Endometrial microvascular endothelial cells (primary cell): Measurements from ENCODE around the gene PANK2. TPM values are rescaled to one million over a fixed set of nuclear protein-coding genes. Genes with fewer than 3 reads are reported as not detected.
"Not testable (repeated sequence)": the region's sequence is repeated elsewhere in the genome, so short reads cannot be mapped to it uniquely, and the experiment has no call there.

Experiments used
- in situ Hi-C: cut with HindIII; loops from 2 replicates; pipeline ENCODE4 v1.10.0; 2017; ENCODE audit warnings: low sequenced_read_pairs, low pct_unique_long_range_greater_than_20kb; ENCODE audit errors: inconsistent ontology term
- total RNA-seq: library from RNA; depleted of rRNA; stranded (reverse); fragments of >200 nt; gene quantifications from one replicate; pipeline ENCODE4 v1.2.3, GENCODE V29; 2015; ENCODE audit errors: inconsistent ontology term

Gene PANK2
- 47.3 TPM for total RNA-seq

DNA sequence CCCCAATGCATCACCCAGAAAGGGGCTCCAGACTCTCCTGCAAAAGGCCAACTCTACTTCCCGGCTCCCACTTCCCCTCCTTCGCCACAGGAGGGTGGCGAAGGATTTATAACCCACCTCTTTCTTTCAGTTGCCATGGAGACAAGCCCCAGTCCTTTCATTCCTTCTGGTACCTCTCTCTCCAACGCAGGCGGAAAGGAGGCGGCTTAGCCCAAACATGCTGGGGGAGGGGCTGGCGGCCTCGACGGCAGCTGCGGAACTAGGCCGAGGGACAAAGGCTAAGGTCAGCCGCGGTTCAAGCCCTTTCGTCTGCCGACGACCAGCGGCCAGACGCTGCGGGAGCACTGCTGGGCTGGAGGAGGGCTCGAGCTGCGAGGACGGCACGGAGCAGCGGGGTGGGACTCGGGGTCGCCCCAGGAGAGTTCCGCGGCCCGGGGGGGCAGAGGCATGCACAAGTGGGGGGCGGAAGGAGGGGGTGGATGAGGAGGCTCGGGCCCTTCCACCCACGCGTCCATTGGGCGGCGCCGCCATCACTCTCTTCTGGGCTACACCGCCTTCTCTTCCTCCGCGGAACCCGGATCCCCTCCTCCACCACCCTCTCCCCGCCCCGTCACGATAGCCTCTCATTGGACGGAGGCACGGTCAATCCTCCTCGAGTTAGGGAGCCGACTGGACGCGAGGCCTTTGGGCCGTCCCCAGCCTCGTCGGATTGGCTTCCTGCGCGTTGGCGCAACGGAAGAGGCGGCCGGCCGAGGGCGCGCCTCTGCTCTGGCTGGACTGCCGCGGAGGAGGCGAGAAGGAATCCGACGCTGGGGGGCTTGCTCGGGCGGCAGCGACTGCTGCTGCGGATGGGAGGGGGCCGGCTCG lies at the start of gene PANK2:
Gene PANK2, plus strand, starts transcription at position 766 of the 867 bp plus-strand sequence.
- in situ Hi-C loops = no loop called here

DNA sequence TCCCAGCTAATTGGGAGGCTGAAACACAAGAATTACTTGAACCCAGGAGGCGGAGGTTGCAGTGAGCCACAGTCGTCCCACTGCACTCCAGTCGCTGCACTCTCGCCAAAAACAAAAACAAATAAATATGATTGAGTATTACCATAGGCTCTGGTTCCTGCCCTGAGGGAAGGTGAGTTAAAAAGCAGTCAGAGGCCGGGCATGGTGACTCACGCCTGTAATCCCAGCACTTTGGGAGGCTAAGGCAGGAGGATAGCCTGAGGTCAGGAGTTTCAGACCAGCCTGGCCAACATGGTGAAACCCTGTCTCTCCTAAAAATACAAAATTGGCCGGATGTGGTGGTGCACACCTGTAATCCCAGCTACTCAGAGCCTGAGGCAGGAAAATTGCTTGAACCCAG lies 49.0 kb upstream of the PANK2 start:
- in situ Hi-C loops = not testable (repeated sequence)

DNA sequence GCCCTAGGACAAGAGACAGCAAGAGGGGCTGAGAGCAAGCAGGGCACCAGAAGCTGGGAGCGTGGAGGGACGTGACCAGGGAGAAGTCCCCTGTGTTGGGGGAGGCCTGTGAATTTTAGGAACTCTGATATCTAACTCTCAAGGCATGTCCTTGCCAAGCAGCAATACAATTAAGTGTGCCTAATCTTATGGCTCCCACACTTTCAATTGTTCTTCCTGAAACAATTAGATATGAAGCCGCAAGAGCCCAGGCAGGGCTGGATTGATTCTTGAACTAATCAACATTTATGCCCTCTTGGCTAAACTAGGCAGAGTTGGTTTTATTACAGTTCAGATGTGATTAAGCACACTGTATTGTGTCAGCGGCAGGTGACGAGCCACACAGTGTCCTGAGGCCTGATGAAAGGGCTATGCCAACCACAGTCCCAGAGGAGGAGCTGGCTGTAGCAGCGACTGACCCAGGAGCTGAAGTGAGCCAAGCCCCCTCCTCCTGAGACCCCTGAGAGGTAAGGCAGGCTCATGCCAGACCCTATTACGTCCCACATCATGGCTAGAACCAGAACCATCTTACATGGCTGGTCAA lies 46.7 kb upstream of the PANK2 start:
- in situ Hi-C loops = no loop called here

GRCh38 chr20:3843490-3843889 lies 45.7 kb upstream of the PANK2 start:
- in situ Hi-C loops = no loop called here

DNA sequence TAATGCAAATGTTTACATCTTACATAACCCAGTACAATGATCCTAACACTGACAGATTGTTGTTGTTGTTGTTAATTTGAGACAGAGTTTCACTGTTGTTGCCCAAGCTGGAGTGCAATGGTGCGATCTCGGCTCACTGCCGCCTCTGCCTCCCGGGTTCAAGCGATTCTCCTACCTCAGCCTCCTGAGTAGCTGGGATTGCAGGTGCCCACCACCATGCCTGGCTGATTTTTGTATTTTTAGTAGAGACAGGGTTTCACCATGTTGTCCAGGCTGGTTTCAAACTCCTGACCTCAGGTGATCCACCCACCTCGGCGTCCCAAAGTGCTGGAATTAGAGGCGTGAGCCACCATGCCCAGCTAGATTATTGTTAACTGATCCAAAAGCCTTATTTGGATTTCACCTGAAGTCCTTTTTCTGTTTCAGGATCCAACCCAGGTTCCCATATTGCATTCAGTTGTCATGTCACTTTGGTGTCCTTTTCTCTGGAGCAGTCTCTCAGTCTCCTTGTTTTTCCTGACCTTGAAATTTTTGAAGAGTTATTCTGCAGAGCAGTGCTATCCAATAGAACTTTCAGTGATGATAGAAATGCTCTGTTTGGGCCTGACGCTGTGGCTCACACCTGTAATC lies 45.1 kb upstream of the PANK2 start:
- in situ Hi-C loops = not testable (repeated sequence)

GRCh38 chr20:3846378-3846739 lies 42.8 kb upstream of the PANK2 start:
- in situ Hi-C loops = no loop called here

GRCh38 chr20:3846740-3847428 lies 42.3 kb upstream of the PANK2 start, which contains the start of gene MAVS:
Gene MAVS (plus strand): TSS chr20:3846834. CDS start chr20:3854625, 7,791 bp downstream.
- in situ Hi-C loops = no loop called here

DNA sequence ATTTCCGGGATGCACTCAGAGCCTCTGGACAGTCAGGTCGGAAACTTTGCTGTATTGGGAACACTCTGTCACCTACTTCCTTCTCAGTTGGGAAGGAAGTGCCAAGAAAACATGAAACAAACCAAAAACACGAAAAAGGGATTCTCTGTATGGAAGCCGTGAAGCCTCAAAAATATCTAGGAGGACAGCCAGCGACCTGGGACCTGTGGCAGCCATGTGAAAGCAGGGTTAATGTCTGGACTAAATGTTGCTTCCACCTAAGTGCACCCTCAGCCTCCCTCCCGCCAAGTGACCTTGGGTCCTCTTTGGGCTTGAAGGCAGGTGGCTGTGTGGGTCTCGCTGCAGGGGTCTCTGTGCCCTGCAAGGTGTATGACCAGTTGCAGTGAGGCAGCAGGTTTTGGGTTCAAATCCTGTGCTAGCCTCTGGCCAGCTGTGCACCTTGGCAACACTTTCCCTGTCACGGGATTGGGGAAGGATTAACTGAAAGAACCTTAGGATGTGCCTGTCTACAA lies 41.7 kb upstream of the PANK2 start:
- in situ Hi-C loops = no loop called here

DNA sequence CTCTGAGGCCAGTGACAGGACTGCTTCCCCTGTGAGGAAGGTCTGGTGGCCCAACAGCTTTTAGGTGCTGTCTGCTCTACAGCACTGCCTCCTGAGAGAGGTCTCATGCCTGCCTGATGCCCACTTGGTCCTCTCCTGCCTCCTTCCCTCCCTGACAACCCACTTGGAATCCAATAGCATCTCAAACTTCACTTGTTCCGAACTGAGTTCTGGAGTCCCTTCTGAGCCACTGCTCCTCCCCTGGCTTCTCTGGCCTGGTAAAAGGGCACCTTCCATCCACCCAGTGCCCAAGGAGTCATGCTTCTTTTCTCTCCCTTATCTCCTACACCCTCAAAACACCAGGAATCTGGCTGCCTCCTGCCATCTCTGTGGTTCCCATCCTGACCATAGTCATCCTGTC lies 40.6 kb upstream of the PANK2 start:
- in situ Hi-C loops = no loop called here

DNA sequence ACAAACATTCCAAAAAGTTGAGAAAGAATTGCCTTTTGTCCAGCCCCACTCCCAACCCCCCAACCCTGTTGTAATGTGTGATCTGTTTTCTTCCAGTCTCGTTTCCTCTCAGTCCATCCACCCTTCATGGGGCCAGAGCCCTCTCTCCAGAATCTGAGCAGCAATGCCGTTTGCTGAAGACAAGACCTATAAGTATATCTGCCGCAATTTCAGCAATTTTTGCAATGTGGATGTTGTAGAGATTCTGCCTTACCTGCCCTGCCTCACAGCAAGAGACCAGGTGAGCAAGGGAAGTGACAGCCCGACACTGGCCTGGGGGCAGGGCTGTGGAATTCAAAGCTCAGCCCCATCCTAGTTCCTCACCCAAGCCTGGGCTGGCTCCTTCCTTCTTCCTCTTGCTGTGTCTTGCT lies 34.7 kb upstream of the PANK2 start:
- in situ Hi-C loops = no loop called here

- in situ Hi-C loops = no loop called here
Observed at GRCh38 chr20:3857405-3857804, 31.8 kb upstream of the PANK2 start.

DNA sequence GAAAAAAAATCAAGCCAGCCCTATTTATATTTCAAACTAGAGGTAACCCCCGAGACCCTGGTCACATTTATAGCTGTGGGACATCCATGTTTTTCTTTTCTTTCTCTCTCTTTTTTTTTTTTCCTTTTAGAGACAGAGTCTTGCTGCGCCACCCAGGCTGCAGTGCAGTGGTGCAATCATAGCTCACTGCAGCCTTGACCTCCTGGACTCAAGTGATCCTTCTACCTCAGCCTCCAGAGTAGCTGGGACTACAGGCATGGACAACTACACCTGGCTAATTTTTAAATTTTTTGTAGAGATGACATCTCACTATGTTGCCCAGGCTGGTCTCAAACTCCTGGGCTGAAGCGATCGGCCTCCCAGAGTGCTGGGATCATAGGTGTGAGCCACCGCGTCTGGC lies 30.5 kb upstream of the PANK2 start:
- in situ Hi-C loops = no loop called here

- in situ Hi-C loops = no loop called here
Observed at GRCh38 chr20:3861191-3861590, 28.0 kb upstream of the PANK2 start.

DNA sequence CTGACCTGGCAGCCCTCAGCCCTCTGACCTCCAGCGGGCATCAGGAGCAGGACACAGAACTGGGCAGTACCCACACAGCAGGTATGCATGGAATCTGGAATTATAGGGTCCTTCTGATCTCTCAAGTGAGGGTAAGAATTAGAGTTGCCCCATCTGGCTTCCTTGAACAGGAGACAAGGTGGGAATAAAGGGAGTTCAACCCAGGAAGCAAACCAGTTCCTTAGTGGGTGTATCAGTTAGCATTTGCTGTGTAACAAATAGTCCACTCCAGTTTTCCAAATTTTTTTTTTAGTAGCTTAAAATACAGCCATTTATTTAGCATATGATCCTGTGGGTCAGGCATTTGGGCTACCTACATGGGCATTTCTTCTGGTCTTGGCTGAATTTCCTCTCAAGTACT lies 26.9 kb upstream of the PANK2 start:
- in situ Hi-C loops = no loop called here

GRCh38 chr20:3863317-3863716 lies 25.9 kb upstream of the PANK2 start:
- in situ Hi-C loops = no loop called here

GRCh38 chr20:3864518-3864917 lies 24.7 kb upstream of the PANK2 start:
- in situ Hi-C loops = no loop called here

DNA sequence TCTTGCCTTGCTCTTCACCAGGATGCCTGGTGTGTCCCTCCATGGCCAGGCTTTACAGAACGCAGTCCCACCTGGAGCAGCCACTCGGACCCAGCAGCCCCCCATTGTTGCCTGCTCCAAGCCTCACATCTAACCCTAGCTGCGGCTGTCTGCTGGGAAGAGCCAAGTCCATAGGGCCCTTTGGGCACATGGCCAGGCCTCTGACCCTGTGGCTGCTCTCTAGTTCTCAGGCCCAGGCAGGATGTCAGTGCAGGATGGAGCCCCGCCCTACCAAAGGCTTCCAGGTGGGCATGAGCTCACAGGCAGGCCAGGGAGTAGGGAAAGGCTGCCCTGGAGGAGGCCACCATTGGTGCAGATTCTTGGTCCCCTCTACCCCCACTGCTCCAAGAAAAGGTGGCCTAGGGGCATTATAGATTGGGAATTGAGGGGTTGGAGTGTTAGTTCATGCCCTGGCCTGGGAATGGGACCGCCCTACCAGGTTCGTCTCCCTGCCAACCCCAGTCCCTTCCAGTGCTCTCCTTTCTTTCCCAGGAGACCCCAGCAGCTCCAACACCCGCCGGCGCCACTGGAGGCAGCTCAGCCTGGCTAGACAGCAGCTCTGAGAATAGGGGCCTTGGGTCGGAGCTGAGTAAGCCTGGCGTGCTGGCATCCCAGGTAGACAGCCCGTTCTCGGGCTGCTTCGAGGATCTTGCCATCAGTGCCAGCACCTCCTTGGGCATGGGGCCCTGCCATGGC lies 23.9 kb upstream of the PANK2 start:
- in situ Hi-C loops = no loop called here

DNA sequence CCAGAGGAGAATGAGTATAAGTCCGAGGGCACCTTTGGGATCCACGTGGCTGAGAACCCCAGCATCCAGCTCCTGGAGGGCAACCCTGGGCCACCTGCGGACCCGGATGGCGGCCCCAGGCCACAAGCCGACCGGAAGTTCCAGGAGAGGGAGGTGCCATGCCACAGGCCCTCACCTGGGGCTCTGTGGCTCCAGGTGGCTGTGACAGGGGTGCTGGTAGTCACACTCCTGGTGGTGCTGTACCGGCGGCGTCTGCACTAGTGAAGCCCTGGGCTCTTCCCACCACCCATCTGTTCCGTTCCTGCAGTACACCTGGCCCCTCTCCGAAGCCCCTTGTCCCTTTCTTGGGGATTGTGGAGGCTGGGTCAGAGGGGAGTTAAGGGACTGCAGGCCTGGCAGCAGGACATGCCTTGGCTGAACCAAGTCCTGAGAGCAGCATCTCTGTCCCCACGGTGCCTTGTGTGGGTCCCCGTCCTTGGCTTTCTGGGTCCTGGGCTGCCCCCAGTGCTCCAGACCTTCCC lies 23.2 kb upstream of the PANK2 start:
- in situ Hi-C loops = no loop called here
